Hepatocyte (in vitro differentiated cells): ENCODE results near the gene IVD.

ENCODE experiments used
- EZH2phosphoT487 ChIP-seq: fragments of 200-600 bp; sonication (generic); IDR thresholded peaks from one replicate; pipeline ENCODE4 v1.6.1; 2018; ENCODE audit warnings: antibody characterized with exemption, mild to moderate bottlenecking, low read depth, moderate library complexity; ENCODE audit not compliant: unreplicated experiment, severe bottlenecking
- TF ChIP-seq, protein P1 (sequence below): fragments of 200-600 bp; sonication (generic); IDR thresholded peaks from 2 replicates; pipeline ENCODE4 v1.5.1; 2016; ENCODE audit warnings: antibody characterized with exemption, mild to moderate bottlenecking; ENCODE audit not compliant: poor library complexity

DNA sequence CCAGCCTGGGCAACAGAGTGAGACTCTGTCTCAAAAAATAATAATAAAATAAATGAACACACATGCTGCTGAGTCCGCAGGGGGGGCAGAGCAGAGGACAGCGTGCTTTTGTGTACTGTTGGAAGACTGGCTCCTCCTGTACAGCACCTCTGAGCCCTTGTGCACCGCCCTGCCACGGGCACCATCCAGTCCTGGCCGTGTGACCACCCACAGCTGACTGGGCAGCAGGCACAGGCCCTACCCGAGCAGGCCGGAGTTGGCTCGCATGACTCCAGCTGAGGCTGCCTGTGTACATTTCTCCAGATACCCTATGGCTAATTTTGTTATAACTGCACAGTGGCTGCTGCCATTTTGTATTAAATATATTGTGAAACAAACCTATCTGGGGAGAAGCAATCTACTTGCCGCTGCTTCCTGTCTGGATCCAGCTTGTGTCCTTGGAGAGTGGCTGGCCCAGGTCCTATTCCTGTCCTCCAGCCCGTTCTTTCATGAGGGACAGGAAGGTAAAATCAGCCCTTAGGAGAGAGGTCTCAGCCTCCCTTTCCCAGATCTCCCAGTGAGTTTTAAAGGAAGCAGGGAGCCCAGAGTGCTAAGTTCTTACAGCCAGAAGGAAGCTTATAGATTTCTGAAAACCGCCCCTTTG, 14.6 kb downstream of the IVD start:
- TF ChIP-seq, protein P1, sequence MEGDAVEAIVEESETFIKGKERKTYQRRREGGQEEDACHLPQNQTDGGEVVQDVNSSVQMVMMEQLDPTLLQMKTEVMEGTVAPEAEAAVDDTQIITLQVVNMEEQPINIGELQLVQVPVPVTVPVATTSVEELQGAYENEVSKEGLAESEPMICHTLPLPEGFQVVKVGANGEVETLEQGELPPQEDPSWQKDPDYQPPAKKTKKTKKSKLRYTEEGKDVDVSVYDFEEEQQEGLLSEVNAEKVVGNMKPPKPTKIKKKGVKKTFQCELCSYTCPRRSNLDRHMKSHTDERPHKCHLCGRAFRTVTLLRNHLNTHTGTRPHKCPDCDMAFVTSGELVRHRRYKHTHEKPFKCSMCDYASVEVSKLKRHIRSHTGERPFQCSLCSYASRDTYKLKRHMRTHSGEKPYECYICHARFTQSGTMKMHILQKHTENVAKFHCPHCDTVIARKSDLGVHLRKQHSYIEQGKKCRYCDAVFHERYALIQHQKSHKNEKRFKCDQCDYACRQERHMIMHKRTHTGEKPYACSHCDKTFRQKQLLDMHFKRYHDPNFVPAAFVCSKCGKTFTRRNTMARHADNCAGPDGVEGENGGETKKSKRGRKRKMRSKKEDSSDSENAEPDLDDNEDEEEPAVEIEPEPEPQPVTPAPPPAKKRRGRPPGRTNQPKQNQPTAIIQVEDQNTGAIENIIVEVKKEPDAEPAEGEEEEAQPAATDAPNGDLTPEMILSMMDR: no peak
- TF ChIP-seq EZH2phosphoT487: no peak
